PC-3 (cell line): ENCODE results near the gene ARHGAP15.
"Not testable (repeated sequence)": the region's sequence is repeated elsewhere in the genome, so short reads cannot be mapped to it uniquely, and the experiment has no call there.

Source experiments
- EZH2phosphoT487 ChIP-seq: fragments of 300-600 bp; sonication (generic); IDR thresholded peaks from 2 replicates; pipeline ENCODE4 v1.6.1; 2018; ENCODE audit warnings: mild to moderate bottlenecking, antibody characterized with exemption, low read length, borderline replicate concordance
- TF ChIP-seq, protein P1 (sequence below): fragments of 300-600 bp; sonication (generic); conservative IDR thresholded peaks from 2 replicates; pipeline ENCODE4 v1.5.1; 2017; ENCODE audit warnings: antibody characterized with exemption, low read depth, mild to moderate bottlenecking, low read length

DNA sequence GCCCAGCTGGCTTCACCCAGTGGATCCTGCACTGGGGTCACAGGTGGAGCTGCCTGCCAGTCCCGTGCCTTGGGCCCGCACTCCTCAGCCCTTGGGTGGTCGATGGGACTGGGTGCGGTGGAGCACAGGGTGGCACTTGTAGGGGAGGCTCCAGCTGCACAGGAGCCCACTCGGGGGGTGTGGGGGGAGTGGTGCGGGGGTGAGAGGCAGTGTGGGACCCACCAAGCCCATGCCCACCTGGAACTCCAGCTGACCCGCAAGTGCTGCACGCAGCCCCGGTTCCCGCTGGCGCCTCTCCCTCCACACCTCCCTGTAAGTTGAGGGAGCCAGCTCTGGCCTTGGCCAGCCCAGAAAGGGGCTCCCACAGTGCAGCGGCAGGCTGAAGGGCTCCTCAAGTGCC lies 39.7 kb upstream of the ARHGAP15 start:
- TF ChIP-seq, protein P1, sequence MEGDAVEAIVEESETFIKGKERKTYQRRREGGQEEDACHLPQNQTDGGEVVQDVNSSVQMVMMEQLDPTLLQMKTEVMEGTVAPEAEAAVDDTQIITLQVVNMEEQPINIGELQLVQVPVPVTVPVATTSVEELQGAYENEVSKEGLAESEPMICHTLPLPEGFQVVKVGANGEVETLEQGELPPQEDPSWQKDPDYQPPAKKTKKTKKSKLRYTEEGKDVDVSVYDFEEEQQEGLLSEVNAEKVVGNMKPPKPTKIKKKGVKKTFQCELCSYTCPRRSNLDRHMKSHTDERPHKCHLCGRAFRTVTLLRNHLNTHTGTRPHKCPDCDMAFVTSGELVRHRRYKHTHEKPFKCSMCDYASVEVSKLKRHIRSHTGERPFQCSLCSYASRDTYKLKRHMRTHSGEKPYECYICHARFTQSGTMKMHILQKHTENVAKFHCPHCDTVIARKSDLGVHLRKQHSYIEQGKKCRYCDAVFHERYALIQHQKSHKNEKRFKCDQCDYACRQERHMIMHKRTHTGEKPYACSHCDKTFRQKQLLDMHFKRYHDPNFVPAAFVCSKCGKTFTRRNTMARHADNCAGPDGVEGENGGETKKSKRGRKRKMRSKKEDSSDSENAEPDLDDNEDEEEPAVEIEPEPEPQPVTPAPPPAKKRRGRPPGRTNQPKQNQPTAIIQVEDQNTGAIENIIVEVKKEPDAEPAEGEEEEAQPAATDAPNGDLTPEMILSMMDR = not testable (repeated sequence)
- not testable (repeated sequence) for TF ChIP-seq EZH2phosphoT487
